Activated T-cell treated with anti-CD3 and anti-CD28 coated beads for 24 hours (primary cell): ENCODE results near the gene WHRN.

Experiments used
- DNase-seq: peaks from one replicate; pipeline ENCODE4 v3.0.0-alpha.2; 2020; ENCODE audit warnings: low read depth

Gene WHRN

DNA sequence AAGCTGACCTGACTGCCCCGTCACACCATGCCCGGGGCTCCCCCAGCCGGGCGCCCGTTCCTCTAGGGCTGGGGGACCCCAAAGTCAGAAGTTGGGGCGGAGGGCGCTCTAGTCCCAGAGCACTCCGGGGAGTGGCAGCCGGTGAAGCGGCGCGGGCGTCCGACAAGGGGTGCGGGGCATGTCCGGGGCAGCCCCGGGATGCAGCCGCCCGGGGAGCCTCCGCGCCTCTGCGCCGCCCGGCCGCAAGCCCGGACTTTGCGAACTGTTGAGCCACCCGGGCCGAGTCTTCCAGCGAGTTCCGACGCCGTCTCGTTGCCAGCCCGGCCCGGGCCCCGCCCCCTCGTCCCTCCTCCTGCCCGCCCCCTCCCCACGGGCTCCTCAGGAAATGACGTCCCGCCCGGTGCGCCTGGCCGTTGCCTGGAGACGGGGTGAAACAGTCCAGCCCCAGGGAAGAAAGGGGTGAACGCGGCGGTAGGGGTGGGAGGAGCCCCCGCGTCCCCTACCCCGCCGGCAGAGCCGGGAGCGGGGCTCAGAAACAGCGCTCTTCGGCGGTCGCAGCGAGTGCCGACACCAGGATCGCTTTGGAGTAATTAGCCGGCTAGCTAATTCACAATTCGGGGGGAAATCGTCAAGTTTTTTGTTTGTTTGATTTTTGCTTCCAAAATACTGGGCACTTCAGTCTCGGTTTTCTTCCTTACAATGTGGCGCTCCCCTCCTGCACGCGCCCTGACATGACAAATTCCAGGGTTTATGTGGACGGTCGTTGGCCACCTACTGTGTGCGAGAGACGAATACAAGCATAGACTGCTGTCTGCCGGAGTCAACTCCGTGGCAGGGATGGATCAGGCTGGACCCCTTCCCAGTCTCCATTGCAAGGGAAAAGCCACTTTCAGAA is at the start of gene WHRN:
Gene WHRN (minus strand): TSS at position 287 of the 895 bp plus-strand sequence. CDS start 672 bp downstream, outside the sequence.
- peak; percentile 82 for DNase-seq

DNA sequence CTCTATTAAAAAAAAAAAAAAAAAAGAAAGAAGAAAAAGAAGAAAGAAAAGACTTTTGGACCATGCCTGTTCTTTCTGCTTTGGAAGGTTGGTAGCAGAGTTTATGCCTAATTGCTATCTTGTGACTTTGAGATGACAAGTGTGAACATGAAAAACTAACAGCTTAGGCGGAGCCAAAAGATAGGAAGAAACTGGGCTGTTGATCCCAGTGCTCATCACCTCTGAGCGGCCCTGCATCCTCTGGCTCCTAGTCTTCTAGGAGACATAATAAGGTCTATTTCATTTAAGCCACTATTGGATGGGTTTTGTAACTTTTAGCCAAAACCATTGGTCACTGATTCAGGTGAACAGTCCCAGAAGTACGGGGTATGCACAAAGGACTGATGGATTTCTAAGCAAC is 47.9 kb upstream of the WHRN start:
- DNase-seq, result no peak

DNA sequence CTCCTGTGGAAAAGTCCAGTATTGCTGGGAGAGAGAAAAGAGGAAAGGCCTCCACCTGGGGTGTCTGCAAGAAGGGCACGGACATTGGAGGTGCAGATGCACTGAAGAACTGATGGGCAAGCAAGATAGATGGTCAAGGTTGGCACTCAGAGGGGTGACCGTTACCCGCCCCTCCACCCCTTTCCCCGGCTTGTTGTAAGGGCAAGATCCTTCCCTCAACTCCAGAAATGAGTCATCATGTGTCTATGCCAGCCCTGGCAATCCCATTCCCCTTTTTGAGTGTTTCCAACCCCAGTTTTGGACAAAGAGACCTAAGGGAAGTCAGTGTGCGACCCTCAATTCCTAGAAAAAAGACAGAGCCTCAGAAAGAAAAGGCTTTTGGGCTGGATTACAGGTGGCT is 47.4 kb upstream of the WHRN start:
- DNase-seq, result no peak

DNA sequence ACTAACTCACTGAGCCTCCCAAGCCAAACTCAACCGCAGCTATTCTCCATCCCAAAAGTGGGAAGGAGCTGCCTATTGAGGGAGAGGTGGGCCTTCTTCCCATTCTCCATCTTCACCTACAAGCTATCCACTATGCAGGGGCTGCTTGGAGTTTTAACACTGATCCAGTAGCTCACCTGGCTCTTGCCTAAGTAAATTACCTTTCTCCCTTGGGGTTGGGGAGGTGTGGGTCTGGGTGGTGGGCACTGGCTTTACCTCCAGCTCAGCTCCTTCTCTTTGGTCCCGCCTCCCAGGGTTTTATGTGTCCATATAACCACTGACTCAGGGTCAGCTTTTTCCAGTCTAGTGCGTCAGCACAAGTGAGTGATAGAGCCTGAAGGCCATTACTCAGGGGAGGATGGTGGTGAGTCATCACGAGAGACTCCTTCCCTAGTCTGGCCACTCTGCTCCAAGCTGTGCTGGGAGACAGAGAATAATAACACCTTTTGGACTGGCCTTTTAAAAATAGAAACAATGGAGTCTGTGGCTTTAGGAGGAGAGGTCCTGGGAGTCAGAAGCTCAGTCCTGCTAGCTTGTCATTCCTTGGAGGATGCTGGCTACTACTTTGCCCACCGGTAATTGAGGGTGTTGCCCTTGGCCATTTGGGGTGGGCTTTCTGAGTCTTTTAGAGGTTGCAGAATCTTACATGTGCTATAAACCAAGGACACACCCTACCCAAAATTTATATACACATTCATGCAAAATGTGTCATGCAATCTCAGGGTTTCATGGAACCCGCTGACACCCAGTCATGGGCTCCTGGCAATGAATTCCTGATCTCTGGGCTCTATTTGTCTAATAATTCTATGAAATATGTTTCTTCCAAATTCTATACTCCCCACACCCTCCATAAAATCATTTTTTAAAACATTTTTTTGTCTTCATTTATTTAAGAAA is 46.7 kb upstream of the WHRN start:
- DNase-seq, result no peak

DNA sequence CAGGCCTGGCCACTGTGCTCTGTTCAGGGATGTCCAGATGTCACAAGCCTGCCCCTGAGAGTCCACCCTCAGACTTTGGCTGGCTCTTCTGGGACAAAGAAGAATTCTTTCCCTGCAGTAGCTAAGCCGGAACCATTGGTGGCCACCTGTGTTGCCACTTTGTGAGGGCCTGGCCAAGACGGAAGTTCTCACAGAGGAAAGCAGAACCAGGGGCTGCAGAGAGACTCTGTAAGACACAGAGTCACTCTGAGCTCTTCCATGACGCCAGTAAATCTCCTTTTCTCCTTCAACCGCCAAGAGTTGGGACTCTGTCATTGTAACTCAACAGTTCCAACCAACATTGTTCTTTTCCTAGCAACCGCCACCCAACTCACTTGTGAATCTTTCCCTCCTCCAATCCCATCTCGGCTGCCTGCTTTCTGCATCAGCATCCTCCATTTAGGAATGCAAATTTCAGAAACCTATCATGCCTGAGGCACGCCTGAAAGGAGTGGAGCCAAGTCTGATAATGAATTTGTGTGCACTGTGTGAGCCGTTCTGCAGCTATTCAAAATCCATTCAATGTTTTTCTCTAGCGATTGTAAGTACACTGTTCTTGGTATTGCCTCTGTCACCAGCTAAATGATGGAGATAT is 44.5 kb upstream of the WHRN start:
- no peak for DNase-seq

DNA sequence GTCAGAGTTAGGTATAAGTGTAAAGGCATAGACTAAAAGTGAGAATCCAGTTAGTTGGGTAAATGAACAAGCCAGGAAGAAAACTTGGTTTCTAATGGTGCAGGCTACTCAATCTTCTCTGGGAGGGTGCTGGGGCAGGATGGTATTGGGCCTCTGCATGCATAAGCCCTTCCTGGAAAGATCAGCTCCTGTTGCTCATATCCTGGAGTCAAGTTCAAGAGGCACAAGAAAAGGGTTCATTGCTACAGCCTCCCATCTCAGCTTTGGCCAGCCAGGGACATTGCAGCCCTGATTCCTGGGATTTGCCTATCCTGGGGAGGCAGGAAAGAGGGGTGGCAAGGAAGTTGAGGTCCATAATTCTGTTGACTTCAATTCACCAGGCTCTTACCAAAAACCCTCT is 41.6 kb upstream of the WHRN start:
- no peak for DNase-seq

DNA sequence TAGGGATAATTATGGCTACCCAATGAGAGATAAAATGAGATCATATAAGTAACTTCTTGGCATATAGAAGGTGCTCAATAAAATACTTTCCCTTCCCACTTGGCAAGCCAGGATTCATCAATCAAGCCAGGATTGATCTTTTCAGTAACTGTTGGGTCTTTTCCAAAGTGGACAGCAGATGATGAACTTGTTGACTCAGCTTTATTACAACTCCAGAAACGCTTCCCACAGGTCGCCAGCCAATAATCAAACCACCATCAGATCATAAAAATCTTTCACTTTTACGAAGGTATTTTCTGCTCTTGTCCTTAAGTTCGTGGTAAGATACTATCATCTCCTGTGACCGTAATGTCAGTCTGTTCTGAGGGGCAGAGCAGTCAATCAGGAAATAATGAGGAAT is 39.8 kb upstream of the WHRN start:
- DNase-seq, result no peak

DNA sequence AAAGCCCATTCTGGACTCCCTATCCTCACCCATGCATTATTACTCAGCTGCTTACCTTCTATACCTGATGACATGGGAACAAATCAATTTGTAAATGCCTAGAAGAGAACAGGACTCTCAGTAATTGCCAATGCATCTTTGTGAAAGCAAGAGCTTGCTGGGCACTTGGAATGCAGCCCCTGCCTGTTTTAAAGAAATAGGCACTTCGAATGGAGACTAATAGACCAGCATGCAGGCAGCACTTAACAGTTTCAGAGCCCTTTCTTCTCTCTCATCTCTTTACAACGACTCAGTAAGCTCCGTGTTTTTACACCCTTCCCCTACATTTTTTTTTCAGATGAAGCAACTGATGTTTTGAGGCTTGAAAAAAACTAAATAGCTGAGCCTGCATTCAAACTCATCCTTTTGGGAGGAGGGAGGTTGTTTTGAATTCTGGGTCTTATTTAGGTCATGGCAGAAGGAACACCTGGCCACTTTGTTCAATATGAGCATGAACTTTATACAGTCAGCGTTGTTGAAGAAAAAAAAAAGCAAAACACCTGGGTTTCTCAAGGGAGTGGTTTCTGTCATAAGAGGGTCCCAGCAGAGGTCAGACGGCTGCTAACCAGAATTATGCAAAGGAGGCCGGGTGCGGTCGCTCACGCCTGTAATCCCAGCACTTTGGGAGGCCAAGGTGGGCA is 34.6 kb upstream of the WHRN start:
- DNase-seq, result no peak

DNA sequence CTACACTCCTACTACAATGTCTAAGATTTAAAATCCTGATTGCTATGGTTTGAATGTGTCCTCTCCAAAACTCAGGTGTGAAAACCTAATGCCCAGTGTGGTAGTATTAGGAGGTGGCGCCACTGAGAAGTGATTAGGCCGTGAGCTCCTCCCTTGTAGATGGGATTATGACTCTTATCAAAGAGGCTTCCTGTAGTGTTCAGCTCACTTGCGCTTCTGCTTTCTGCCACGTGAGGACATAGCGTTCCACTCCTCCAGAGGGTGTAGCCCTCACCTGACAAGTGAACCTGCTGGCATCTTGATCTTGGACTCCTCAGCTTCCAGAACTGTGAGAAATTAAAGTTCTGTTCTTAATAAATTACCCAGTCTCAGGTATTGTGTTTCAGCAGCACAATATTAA is 33.0 kb upstream of the WHRN start:
- DNase-seq, result no peak

DNA sequence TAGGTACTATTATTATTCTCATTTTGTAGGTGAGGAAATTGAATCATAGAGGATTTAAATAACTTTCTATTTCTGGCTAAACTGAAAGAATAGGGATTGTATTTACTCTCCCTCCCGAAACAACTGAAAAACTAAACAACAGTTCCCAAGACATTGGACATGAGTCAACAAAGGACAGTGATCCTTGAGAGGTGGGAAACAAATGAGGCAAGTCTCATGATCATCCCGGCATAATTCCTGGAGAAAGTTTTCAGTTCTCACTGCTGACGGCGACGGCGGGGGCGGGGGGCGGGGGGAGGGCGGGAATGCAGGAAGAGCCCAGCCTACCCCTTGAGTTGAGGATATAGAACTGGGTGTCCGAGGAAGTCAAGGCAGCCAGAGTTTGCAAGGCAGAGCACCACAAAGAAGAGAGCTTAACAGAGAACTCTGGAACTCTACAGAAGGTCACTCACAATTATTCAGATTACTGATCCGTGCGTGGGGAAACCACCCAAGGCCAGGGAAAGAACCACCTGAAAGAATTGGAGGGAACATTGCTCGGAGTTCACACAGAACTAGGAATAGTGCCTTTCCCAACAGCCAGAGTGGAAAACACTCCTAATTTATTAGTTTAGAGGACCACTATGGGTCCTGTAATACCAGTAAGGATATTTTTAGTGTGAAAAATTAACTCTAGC is 27.4 kb upstream of the WHRN start:
- no peak for DNase-seq

DNA sequence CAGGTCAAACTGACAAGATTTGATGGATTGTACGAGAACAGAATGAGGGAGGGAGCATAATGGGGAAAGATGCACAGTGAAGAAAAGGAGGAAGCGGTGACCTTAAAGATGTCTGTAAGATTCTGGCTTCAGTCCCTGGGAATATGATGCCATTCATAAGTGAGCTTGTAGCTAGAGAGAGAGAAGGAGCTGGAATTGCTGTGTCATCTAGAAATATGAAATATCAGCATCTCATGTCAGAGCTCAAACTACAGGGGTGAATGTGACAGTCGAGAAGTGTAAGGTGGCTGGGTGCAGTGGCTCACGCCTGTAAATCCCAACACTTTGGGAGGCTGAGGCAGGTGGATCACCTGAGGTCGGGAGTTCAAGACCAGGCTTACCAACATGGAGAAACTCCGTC is 24.0 kb upstream of the WHRN start:
- no peak for DNase-seq

DNA sequence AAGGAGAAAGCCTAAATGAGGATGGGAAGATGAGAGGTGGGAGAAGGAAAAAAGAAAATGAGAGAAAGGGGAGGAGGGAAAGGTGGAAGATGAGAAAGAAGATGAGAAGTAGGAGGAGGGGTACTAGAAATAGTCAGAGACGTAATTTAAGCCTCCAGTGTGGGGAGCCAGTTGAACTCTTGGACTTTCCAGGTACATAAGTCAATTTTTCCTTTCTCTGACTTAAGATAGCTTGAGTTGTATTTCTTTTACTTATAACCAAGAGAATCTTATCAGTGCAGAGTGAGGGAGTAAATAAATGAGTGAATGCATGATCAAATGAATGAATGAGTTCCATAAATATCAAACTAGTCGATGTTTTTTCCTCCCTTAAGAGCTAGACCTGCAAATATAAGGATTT is 21.5 kb upstream of the WHRN start:
- DNase-seq, result no peak

DNA sequence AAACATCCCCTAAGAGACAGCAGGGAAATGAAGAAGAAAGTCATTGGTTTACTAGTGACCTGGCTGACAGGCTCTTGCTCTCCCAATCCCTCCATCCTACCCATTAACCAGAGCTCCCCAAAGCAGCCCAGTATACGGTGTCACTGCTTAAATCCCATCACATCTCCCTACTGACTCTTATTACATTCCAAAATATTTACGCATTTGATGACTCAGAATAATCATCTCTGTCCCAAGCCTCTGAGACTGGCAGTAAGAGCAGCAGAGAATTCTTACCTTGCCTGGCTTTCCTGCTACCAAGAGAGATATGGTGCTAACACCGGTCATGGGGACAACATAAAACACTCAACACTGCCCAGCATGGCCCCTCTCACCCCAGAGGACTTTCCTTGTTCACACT is 20.2 kb upstream of the WHRN start:
- no peak for DNase-seq

DNA sequence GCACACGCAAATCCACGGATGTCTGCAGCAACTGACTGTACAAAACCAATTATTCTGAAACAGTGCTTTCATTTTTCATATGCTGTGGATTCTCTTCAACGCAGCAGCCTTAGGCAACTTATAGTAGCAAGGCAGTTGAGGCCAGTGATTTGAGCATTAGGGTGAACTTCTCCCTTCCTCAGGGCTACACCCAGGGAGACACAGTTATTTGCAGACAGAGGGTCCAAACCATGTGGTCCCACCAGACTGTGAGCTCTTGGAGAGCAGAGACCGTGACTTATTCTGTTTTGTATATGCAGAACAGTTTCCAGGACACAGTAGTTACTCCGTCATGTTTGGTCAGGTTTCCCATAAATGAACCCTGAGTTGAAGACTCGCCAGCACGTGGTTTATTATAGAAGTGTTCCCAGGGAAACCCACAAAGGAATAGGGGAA is 19.0 kb upstream of the WHRN start:
- no peak for DNase-seq

DNA sequence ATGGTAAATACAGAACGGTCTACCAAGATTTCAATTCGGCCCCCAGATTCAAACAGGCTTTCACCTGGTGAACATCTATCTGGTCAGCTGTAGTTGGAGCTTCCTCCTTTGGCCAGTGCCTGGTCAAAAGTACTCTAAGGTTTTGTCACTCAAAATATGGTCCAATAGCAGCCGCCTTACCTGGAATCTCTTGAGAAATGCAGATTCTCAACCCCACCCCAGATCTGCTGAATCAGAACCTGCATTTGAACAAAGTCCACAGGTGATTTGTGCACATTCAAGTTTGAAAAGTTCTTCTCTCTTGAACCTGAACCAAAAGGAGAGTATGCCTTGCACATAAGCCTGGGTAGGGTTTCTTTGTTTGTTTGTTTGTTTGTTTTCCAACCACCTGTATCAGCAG is 17.6 kb upstream of the WHRN start:
- no peak for DNase-seq

DNA sequence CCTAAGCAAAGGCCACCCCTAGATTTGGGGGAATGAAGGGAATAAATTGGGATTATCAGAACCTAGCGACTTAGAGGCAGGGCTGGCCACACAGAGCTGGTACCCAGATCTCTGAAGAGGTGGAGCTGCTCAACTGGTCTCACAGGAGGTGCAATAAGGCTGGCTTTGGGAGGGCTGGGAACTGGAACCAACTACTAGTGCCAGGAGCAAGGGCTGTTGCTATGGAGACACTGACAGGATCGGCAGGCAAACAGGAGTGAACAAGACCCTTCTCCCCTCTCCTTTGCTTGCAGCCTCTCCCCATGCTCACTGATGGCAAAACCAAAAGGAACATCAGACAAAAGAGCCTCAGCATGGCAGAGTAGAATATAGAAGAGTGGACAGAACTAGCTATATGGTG is 17.0 kb upstream of the WHRN start:
- no peak for DNase-seq

DNA sequence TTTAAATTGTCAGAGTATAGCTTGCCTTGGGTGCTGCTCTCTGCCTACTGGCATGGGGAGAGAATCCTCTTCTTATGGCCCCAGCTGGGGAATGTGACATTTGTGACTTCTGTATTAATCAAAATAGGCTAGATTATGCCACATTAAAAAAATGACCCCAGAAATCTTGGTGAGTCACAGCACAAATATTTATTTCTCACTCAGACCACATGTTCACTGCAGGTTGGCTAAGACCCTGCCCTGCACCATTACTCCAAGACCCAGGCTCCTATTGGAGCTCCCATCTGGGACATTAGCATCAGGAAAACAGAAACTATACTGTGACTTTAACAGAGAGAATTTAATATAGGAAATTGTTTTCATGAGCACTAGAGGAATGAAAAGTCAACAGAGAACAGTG is 16.6 kb upstream of the WHRN start:
- DNase-seq, result no peak

DNA sequence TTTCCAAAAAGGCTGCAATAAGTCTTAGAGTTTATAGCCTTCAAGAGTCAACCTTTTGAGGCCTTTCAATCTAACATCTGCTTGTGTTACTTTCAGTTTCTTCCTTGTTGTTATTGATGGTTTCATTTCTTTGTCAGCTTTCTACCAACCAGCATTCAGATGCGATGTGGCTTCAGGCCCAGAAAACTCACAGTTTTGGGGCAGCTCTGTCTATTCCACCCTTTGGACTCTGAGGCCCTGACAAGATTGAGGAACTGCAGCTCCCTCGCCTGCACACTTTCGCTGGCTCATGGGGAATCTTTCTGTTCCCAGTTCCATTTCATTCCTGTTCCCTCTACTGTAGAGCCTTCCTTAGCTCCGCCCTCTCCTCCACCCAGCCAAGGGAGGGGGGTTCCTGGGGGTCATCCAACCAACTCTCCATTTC is 13.3 kb upstream of the WHRN start:
- DNase-seq, result no peak

DNA sequence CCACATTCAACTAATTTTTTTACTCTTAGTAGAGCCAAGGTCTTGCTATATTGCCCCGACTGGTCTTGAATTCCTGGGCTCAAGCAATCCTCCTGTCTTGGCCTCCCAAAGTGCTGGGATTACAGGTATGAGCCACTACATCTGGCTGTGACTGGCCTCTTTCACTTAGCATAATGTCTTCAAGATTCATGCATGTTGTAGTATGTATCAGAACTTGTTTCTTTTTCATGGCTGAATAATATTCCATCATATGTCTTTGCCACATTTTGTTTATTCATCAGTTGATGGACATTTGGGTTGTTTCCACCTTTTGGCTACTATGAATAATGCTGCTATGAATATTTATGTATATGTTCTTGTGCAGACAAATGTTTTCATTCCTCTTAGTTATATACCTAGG is 12.8 kb upstream of the WHRN start:
- no peak for DNase-seq

DNA sequence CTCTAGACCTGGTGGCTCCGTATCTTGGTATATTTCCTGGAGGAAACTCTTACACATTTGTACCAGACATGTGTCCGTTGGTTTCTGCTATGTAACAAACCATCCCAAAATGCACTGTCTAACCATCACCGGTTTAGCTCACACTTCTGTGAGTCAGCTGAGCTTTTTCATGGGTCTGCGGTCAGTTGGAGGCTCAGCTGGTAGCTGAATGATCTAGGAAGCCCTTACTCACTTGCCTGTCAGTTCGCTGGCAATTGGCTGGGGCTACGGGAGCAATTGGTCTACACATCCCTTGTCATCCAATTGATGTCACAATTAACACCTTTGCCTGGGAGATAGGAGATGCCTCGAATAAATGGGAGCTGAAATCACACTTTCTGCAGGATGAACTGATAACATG is 11.6 kb upstream of the WHRN start:
- DNase-seq, result no peak

DNA sequence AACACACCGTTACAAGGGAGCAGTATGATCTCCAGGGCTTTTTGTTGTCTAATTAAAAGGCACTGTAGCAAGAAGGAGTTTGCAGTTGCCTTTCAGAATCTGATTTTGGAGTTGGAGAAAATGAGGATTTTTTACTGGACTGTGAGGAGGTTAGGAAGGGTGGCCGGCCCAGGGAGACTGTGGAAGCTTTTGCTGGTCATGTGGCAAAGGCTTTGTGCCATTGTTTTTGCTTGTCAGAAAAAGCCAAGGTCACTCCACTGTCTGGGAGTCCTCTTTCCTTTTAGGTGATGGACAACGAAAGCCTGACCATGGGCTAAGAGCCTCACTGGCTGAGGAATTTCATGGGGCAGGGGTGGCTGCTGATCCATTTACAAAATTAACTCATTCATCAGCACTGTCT is 10.3 kb upstream of the WHRN start:
- no peak for DNase-seq

DNA sequence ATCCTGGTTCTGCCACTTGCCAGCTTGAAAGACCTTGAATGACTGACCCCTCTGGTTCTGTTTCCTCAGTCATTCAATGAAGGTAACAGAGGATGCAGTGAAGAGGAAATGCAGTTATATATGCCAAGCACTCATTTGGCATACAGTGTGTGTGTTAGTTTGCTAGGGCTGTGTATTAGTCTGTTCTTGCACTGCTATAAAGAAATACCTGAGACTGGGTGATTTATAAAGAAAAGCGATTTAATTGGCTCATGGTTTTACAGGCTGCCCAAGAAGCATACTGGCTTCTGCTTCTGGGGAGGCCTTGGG is 8.6 kb upstream of the WHRN start:
- DNase-seq, result no peak
